Choroid plexus epithelial cell (primary cell): ENCODE results near the gene TMPRSS5.
"Not testable (repeated sequence)": the region's sequence is repeated elsewhere in the genome, so short reads cannot be mapped to it uniquely, and the experiment has no call there.

Experiments used
- DNase-seq: peaks from one replicate; pipeline ENCODE4 v3.0.0-alpha.2; 2010; ENCODE audit warnings: low read depth
- H3K4me3 ChIP-seq: 2 replicates; pipeline ENCODE4 v1.5.1; 2011; ENCODE audit warnings: low read depth, mild to moderate bottlenecking, control low read depth, low read length, moderate library complexity
- CTCF ChIP-seq: conservative IDR thresholded peaks from 2 replicates; pipeline ENCODE4 v1.5.1; 2011; ENCODE audit warnings: low read depth, mild to moderate bottlenecking, control low read depth, inconsistent platforms, low read length, moderate library complexity

Gene TMPRSS5

DNA sequence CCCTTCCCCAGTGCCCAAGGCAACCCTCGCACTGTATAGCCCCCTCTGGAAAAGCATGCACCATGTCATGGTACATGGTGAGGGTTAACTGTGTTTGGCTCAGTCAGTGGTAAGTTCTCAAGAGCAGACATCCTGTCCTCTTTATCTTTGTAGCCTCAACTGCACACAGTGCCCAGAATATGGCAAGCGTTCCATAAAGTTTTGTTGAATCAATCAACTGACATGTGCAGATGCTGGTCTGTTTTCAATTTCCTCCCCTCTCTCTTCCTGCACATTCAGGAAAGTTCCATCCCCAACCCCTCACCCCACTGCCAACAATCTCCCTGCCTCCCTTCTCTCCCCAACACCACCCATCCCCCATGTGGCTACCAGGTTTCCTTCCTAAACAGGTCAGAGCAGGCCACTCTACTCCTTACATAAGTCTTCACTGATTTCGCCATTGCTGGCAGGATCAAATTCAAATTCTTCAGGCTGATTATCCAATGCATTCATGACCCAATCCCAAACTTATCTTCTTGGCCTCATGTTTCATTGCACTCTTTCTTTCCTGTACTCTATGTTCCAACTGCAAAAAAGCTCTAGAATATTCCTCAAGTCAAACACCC, 15.5 kb upstream of the TMPRSS5 start:
- no peak overlapping the region for H3K4me3 ChIP-seq
- TF ChIP-seq CTCF: no peak
- DNase-seq: peak; percentile 19

GRCh38 chr11:113720478-113720877, 14.4 kb upstream of the TMPRSS5 start:
- not testable (repeated sequence) for DNase-seq, H3K4me3 ChIP-seq

DNA sequence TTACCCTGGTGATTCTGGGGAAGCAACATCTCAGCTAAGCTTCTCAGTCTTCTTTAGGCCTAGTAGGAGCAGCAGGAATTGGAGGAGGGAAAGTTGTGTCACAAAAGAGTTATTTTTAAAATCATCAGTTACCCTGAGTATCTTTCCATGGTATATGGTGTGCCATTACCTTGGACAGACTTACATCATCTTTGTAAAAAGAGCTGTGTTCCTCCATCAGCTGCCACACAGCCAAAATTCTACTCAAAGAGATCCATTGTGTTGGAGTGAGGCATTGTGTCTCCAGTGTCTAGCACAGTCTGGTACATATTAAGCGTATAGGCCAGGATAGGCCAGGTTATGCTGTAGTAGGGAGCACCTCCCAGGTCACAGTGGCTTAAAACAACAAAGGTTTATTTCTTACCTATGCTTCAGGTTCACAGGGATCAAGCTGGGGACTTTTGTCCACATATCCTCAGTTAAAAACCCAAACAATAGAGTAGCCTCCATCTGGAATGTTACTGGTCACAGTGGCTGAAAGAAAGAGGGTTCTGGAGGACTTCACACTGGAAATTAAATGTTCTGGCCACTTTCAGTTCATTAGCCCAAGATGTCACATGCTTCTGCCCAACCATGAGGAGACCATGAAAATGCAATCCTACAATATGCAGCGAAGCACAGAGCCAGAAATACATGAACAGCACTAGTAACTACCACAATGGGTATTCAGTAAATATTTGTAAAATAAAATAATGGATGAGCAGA, 9.9 kb upstream of the TMPRSS5 start:
- no peak for TF ChIP-seq CTCF
- no peak for DNase-seq
- no peak overlapping the region for H3K4me3 ChIP-seq

DNA sequence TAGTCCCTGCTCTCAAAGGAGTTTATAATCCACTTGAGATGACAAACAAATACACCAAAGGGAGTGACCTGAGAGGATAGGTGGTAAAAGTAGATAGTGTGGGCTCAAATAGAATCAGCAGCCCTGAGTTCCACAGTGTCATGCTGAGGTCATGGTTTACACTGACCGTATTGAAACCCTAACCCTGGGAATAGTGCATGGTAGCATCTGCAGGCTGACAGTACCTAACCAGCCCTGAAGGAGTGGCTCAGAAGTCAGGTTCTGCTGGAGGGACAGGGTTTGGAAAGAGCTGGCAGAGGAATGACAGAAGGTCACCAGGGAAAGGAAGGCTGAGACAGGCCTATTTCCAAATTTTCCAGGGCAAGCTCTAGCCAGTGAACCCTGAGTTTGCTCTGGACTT, 9.2 kb upstream of the TMPRSS5 start:
- TF ChIP-seq CTCF: no peak
- H3K4me3 ChIP-seq: no peak overlapping the region
- DNase-seq: no peak

DNA sequence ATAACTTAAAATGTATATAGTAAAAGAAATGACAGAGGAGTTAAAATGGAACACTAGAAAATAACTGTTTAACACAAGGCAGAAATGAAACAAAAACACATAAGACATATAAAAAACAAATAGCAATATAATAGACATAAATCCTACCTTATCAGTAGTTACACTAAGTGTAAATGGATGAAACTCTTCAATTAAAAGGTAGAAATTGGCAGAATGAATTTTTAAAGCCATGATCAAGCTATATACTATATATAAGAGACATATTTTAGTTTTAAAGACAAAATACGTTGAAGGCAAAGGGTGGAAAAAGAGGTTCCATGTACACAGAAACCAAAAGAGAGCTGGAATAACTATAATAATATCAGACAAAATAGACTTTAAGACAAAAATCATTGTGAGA, 4.9 kb upstream of the TMPRSS5 start:
- H3K4me3 ChIP-seq: no peak overlapping the region
- no peak for TF ChIP-seq CTCF
- DNase-seq: no peak

- not testable (repeated sequence) for DNase-seq, H3K4me3 ChIP-seq
Measured at GRCh38 chr11:113703551-113703950, 2.6 kb downstream of the TMPRSS5 start.

DNA sequence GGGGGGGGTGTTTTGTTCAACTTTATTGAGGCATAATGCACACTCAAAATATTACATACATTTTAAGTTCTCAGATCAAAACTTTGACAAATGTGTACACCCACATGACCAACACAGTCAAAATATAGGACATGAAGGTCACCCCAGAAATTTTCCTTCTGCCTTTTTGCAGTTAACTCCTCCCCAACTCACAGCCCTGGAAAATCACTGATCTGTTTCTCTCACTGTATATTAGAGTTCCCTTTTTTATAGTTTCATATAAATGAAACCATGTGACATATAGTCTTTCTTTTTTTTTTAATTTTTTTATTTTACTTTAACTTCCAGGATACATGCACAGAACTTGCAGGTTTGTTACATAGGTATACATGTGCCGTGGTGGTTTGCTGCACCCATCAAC, 4.6 kb downstream of the TMPRSS5 start:
- H3K4me3 ChIP-seq: no peak overlapping the region
- no peak for TF ChIP-seq CTCF
- DNase-seq: no peak

DNA sequence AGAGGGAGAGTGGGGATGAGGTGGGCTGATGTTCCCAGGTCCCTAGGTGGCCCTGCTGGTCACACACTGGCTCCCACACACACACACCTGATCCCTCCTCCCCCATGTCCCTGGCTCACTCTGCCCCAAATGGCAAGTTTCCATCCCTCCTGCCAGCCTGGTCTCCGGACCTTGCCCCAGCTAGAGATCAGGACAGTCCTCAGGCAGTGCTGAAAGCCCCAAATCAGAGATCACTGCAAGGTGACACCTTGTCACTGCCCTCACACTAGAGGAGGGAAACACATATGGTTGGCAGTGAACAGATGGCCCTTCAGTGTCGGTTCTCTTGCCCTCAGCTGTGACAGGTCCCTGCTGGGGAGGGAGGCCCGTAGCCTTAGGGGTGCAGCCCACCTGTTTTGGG, 7.6 kb downstream of the TMPRSS5 start:
- H3K4me3 ChIP-seq: no peak overlapping the region
- TF ChIP-seq CTCF: no peak
- no peak for DNase-seq
